ENCODE measurements around the gene FAM89B.

The FAM89B gene

GRCh38 chr11:65538915-65539743 lies 33.2 kb upstream of the FAM89B start:
- no peak for DNase-seq (ENCODE audit: low read depth in 2 of 3, low spot score in 1 of 3)

GRCh38 chr11:65539744-65540289 lies 32.5 kb upstream of the FAM89B start:
- no peak for DNase-seq (ENCODE audit: low read depth in 2 of 3, low spot score in 1 of 3)

- peak; percentile 84 to 91 (median 85) for DNase-seq (ENCODE audit: low read depth in 2 of 3, low spot score in 1 of 3)
Observed at GRCh38 chr11:65540290-65541092, 31.8 kb upstream of the FAM89B start.

- DNase-seq (ENCODE audit: low read depth in 2 of 3, low spot score in 1 of 3): no peak
Observed at GRCh38 chr11:65541093-65541982, 31.0 kb upstream of the FAM89B start.

GRCh38 chr11:65542738-65543390 lies 29.5 kb upstream of the FAM89B start:
- no peak for DNase-seq (ENCODE audit: low read depth in 2 of 3, low spot score in 1 of 3)

GRCh38 chr11:65545853-65546216 lies 26.5 kb upstream of the FAM89B start:
- DNase-seq (ENCODE audit: low read depth in 2 of 3, low spot score in 1 of 3): no peak

- peak; percentile 97 to 100 (median 98) for DNase-seq (ENCODE audit: low read depth in 2 of 3, low spot score in 1 of 3)
Observed at GRCh38 chr11:65546217-65546958, 25.9 kb upstream of the FAM89B start.

GRCh38 chr11:65547446-65548125 lies 24.8 kb upstream of the FAM89B start:
- no peak for DNase-seq (ENCODE audit: low read depth in 2 of 3, low spot score in 1 of 3)

GRCh38 chr11:65548395-65548794 lies 23.9 kb upstream of the FAM89B start:
- DNase-seq (ENCODE audit: low read depth in 2 of 3, low spot score in 1 of 3): no peak

GRCh38 chr11:65549096-65549495 lies 23.2 kb upstream of the FAM89B start:
- no peak for DNase-seq (ENCODE audit: low read depth in 2 of 3, low spot score in 1 of 3)

- peak in 1 of 3 donors; percentile 52 for DNase-seq (ENCODE audit: low read depth in 2 of 3, low spot score in 1 of 3)
Observed at GRCh38 chr11:65551572-65552387, 20.6 kb upstream of the FAM89B start.

GRCh38 chr11:65552388-65552951 lies 19.9 kb upstream of the FAM89B start:
- DNase-seq (ENCODE audit: low read depth in 2 of 3, low spot score in 1 of 3): no peak

GRCh38 chr11:65553301-65554001 lies 18.9 kb upstream of the FAM89B start:
- peak in 1 of 3 donors; percentile 50 for DNase-seq (ENCODE audit: low read depth in 2 of 3, low spot score in 1 of 3)

- DNase-seq (ENCODE audit: low read depth in 2 of 3, low spot score in 1 of 3): no peak
Observed at GRCh38 chr11:65554057-65554818, 18.1 kb upstream of the FAM89B start.

- no peak for DNase-seq (ENCODE audit: low read depth in 2 of 3, low spot score in 1 of 3)
Observed at GRCh38 chr11:65554842-65555430, 17.4 kb upstream of the FAM89B start.

GRCh38 chr11:65555693-65556231 lies 16.6 kb upstream of the FAM89B start:
- no peak for DNase-seq (ENCODE audit: low read depth in 2 of 3, low spot score in 1 of 3)
